ENCODE results near the gene CALB2.

CALB2 gene

DNA sequence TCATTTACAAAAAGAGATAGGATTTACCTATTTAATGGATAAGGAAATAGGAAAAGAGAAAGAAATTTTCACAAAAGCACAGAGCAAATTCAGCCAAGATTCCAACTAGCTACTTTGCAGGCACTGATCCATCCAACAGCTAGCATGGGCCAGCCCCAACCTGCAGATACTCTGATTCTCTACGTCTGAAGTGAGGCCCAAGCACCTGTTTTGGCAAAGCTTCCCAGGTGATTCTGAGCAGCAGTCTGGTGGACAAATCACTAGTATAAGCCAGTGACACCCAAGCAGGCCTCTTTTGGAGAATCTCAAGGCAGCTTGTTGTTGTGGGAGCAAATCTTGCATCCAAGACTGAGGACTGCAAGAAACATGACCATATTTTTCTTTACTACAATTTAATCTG lies 20.9 kb upstream of the CALB2 start:
- no peak for DNase-seq (ENCODE audit: low spot score)
- in situ Hi-C loops (cut with MboI; ENCODE audit: low pct_unique_long_range_greater_than_20kb, low sequenced_read_pairs, unreplicated experiment): no loop called here
- TF ChIP-seq, protein P1, sequence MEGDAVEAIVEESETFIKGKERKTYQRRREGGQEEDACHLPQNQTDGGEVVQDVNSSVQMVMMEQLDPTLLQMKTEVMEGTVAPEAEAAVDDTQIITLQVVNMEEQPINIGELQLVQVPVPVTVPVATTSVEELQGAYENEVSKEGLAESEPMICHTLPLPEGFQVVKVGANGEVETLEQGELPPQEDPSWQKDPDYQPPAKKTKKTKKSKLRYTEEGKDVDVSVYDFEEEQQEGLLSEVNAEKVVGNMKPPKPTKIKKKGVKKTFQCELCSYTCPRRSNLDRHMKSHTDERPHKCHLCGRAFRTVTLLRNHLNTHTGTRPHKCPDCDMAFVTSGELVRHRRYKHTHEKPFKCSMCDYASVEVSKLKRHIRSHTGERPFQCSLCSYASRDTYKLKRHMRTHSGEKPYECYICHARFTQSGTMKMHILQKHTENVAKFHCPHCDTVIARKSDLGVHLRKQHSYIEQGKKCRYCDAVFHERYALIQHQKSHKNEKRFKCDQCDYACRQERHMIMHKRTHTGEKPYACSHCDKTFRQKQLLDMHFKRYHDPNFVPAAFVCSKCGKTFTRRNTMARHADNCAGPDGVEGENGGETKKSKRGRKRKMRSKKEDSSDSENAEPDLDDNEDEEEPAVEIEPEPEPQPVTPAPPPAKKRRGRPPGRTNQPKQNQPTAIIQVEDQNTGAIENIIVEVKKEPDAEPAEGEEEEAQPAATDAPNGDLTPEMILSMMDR (IDR thresholded peaks at IDR 0.05; ENCODE audit: extremely low read depth, insufficient read depth, missing control alignments): no peak

GRCh38 chr16:71338193-71338592 lies 20.3 kb upstream of the CALB2 start:
- DNase-seq (ENCODE audit: low spot score): no peak
- TF ChIP-seq, protein P1 (IDR thresholded peaks at IDR 0.05; ENCODE audit: extremely low read depth, insufficient read depth, missing control alignments): no peak
- in situ Hi-C loops (cut with MboI; ENCODE audit: low pct_unique_long_range_greater_than_20kb, low sequenced_read_pairs, unreplicated experiment): no loop called here

- in situ Hi-C loops (cut with MboI; ENCODE audit: low pct_unique_long_range_greater_than_20kb, low sequenced_read_pairs, unreplicated experiment): no loop called here
- TF ChIP-seq, protein P1 (IDR thresholded peaks at IDR 0.05; ENCODE audit: extremely low read depth, insufficient read depth, missing control alignments): no peak
- DNase-seq (ENCODE audit: low spot score): no peak
Measured at GRCh38 chr16:71338632-71339031, 19.9 kb upstream of the CALB2 start.

DNA sequence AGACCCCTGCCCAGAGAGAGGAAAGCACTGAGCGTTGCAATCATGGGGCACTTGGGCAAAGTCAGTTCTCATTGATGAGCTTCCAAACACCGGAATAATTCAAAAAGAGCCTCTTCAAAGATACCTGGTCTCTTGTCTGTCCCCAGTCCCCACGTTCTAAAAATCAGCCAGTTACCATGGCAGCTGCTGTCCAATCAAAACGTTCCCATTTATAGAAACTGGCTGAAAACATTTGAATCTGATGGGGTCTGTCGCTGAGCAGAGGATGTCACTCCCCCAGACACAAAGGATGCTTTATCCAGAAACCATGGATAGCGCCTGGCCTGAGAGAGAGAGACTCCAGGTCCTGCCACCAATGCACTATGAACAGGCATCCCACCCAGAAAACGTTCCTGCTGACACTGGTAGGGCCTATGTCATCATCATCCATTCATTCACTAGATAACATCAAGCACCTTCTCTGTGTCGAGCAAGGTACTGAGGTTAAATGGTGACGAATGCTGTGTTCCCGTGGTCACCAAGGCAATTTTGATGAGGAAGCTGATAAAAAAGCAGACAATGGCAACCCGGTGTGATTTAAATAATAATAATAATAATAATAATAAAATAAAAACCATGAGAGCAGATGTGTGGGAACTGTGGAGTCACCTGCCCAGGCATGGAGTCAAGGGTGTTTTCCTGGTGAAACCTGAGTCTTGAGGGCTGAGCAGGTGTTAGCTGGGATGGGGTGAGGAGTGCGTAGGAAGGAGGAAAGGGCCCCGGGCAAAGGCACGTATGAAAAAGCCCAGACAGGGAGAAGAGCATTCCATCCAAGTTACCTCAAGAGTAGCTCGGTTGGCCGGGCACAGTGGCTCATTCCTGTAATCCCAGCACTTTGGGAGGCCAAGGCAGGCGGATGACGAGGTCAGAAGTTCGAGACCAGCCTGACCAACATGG lies 19.0 kb upstream of the CALB2 start:
- no peak for DNase-seq (ENCODE audit: low spot score)
- in situ Hi-C loops (cut with MboI; ENCODE audit: low pct_unique_long_range_greater_than_20kb, low sequenced_read_pairs, unreplicated experiment): no loop called here

GRCh38 chr16:71340406-71340805 lies 18.1 kb upstream of the CALB2 start:
- in situ Hi-C loops (cut with MboI; ENCODE audit: low pct_unique_long_range_greater_than_20kb, low sequenced_read_pairs, unreplicated experiment): no loop called here
- TF ChIP-seq, protein P1 (IDR thresholded peaks at IDR 0.05; ENCODE audit: extremely low read depth, insufficient read depth, missing control alignments): no peak

More for the DNA sequence above, 19.0 kb upstream of the CALB2 start:
- TF ChIP-seq, protein P1 (IDR thresholded peaks at IDR 0.05; ENCODE audit: extremely low read depth, insufficient read depth, missing control alignments): no peak

DNA sequence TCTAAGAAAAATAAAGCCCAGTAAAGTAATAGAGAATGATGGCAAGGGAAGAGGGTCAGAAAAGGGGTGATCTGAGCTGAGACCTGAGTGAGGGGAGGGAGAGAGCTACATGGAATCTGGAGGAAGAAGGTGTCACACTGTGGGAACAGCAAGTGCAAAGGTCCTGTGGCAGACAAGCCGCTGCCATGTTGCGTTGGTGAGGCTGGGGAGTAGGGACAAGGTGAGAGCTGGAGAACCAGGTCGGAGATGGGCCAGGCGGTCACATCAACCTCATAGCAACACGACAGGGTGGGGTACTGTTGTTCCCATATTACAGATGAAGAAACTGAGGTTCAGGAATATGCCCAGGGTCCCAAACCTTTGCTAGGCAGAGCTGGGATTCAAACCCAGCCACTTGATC lies 16.6 kb upstream of the CALB2 start:
- TF ChIP-seq, protein P1 (IDR thresholded peaks at IDR 0.05; ENCODE audit: extremely low read depth, insufficient read depth, missing control alignments): no peak

More at GRCh38 chr16:71340406-71340805, 18.1 kb upstream of the CALB2 start:
- no peak for DNase-seq (ENCODE audit: low spot score)

More for the DNA sequence above, 16.6 kb upstream of the CALB2 start:
- in situ Hi-C loops (cut with MboI; ENCODE audit: low pct_unique_long_range_greater_than_20kb, low sequenced_read_pairs, unreplicated experiment): no loop called here
- DNase-seq (ENCODE audit: low spot score): no peak

All from GM13977 (cell line).